ENCODE measurements around the gene SCCPDH. TPM values are rescaled to one million over a fixed set of nuclear protein-coding genes. Genes with fewer than 3 reads are reported as not detected.

SCCPDH gene
- total and polyA plus RNA-seq, 9 of the 15 experiments (the other 6 are each of a cell fraction or from before 2014, with no cell fraction given) = 7.0 to 61.9 (median 38.3) TPM

DNA sequence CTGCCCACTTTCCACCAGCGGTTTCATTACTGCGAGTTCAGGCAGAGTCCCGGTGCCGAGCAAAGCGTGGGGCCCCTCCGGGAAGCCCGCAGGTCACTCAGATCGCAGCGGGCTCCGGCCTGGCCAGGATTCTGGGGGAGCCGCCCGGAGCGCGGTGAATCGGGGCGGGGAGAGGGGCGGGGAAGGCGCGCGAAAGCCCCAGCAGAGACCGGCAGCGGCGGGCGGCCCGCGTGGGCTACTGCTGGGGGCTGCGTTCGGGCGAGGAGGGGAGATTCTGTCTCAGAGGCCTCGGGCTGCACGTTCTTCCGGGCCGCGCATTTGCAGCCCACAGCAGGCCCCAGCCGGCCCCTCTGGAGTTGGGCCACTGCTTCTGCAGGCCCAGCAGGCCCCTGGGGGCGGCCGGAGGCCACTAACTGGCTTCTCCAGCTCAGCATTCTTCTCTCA lies 64.7 kb downstream of the SCCPDH start:
- Histone ChIP-seq H3K27ac (ENCODE audit: extremely low read depth, low read depth, low read length) (no peak overlapping the region), H3K4me2 (ENCODE audit: insufficient read depth, low read length) (no peak overlapping the region), H3K9me3 (replicated peaks; ENCODE audit: control insufficient read depth, insufficient read depth, low read depth, low read length) (no peaks in the 10 kb centered on the region), H3K27me3 (ENCODE audit: control insufficient read depth in 2 of 2, insufficient read depth in 2 of 2, low read length in 2 of 2) (peaks cover 10 to 65% of the 10 kb centered on the region in 2 experiments), H4K20me1 (replicated peaks; ENCODE audit: control insufficient read depth, insufficient read depth, low read length) (no peaks in the 10 kb centered on the region), H2AFZ (ENCODE audit: low read depth, low read length) (no peak overlapping the region), H3K4me1 (replicated peaks in 1 of 2; ENCODE audit: control insufficient read depth in 2 of 2, insufficient read depth in 2 of 2, low read length in 2 of 2) (peaks cover 0 to 31% of the 10 kb centered on the region in 2 experiments; a peak in 3 of 5 replicates), H3K9me1 (ENCODE audit: control insufficient read depth, insufficient read depth, low read length) (no peaks in the 10 kb centered on the region), H3K4me3 (no peak overlapping the region), H3K36me3 (ENCODE audit: control insufficient read depth, insufficient read depth, low read length) (no peaks in the 10 kb centered on the region), H3K9ac (ENCODE audit: insufficient read depth in 1 of 2, low read depth in 2 of 2, low read length in 2 of 2) (no peak overlapping the region), H3K79me2 (ENCODE audit: control insufficient read depth, insufficient read depth, low read length) (no peaks in the 10 kb centered on the region)
- in situ Hi-C loops (cut with MboI) (no loop called here), intact Hi-C loops (cut with micrococcal nuclease) (no loop called here)
- DNase-seq (ENCODE audit: extremely low read depth in 1 of 4, low spot score in 3 of 4) (peak in 2 of 4 experiments; percentile 34 to 42), FAIRE-seq (no peak), ATAC-seq (peak; percentile 6; the same call in 1 of the 3 replicates)
- BruUV-seq (replicated peaks) = no TSS peak
- WGBS (ENCODE audit: insufficient coverage, low coverage, missing lambda C conversion rate) = 50% methylated on average over 23 of the region's 37 CpGs
- ChIA-PET POLR2A (no interaction called here), CTCF (ENCODE audit: low intra/inter-chr PET ratio) (no interaction called here)
- TF ChIP-seq, protein P1, sequence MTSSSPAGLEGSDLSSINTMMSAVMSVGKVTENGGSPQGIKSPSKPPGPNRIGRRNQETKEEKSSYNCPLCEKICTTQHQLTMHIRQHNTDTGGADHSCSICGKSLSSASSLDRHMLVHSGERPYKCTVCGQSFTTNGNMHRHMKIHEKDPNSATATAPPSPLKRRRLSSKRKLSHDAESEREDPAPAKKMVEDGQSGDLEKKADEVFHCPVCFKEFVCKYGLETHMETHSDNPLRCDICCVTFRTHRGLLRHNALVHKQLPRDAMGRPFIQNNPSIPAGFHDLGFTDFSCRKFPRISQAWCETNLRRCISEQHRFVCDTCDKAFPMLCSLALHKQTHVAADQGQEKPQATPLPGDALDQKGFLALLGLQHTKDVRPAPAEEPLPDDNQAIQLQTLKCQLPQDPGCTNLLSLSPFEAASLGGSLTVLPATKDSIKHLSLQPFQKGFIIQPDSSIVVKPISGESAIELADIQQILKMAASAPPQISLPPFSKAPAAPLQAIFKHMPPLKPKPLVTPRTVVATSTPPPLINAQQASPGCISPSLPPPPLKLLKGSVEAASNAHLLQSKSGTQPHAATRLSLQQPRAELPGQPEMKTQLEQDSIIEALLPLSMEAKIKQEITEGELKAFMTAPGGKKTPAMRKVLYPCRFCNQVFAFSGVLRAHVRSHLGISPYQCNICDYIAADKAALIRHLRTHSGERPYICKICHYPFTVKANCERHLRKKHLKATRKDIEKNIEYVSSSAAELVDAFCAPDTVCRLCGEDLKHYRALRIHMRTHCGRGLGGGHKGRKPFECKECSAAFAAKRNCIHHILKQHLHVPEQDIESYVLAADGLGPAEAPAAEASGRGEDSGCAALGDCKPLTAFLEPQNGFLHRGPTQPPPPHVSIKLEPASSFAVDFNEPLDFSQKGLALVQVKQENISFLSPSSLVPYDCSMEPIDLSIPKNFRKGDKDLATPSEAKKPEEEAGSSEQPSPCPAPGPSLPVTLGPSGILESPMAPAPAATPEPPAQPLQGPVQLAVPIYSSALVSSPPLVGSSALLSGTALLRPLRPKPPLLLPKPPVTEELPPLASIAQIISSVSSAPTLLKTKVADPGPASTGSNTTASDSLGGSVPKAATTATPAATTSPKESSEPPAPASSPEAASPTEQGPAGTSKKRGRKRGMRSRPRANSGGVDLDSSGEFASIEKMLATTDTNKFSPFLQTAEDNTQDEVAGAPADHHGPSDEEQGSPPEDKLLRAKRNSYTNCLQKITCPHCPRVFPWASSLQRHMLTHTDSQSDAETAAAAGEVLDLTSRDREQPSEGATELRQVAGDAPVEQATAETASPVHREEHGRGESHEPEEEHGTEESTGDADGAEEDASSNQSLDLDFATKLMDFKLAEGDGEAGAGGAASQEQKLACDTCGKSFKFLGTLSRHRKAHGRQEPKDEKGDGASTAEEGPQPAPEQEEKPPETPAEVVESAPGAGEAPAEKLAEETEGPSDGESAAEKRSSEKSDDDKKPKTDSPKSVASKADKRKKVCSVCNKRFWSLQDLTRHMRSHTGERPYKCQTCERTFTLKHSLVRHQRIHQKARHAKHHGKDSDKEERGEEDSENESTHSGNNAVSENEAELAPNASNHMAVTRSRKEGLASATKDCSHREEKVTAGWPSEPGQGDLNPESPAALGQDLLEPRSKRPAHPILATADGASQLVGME (CRISPR knock-in tag; IDR thresholded peaks at IDR 0.05) = no peak
- TF ChIP-seq POLR2B (IDR thresholded peaks at IDR 0.05; ENCODE audit: low read depth, partially characterized antibody) (no peak), ZFX (CRISPR knock-in tag; IDR thresholded peaks at IDR 0.05) (no peak), DIDO1 (tag; IDR thresholded peaks at IDR 0.05; ENCODE audit: low read depth) (no peak), ZBTB8A (IDR thresholded peaks at IDR 0.05; ENCODE audit: partially characterized antibody) (no peak), NELFE (IDR thresholded peaks at IDR 0.05; ENCODE audit: insufficient read depth, insufficient read length) (no peak), ZFP30 (CRISPR knock-in tag; IDR thresholded peaks at IDR 0.05; ENCODE audit: borderline replicate concordance) (no peak), PHB (CRISPR knock-in tag; IDR thresholded peaks at IDR 0.05) (no peak)
- TF ChIP-seq, protein P2, sequence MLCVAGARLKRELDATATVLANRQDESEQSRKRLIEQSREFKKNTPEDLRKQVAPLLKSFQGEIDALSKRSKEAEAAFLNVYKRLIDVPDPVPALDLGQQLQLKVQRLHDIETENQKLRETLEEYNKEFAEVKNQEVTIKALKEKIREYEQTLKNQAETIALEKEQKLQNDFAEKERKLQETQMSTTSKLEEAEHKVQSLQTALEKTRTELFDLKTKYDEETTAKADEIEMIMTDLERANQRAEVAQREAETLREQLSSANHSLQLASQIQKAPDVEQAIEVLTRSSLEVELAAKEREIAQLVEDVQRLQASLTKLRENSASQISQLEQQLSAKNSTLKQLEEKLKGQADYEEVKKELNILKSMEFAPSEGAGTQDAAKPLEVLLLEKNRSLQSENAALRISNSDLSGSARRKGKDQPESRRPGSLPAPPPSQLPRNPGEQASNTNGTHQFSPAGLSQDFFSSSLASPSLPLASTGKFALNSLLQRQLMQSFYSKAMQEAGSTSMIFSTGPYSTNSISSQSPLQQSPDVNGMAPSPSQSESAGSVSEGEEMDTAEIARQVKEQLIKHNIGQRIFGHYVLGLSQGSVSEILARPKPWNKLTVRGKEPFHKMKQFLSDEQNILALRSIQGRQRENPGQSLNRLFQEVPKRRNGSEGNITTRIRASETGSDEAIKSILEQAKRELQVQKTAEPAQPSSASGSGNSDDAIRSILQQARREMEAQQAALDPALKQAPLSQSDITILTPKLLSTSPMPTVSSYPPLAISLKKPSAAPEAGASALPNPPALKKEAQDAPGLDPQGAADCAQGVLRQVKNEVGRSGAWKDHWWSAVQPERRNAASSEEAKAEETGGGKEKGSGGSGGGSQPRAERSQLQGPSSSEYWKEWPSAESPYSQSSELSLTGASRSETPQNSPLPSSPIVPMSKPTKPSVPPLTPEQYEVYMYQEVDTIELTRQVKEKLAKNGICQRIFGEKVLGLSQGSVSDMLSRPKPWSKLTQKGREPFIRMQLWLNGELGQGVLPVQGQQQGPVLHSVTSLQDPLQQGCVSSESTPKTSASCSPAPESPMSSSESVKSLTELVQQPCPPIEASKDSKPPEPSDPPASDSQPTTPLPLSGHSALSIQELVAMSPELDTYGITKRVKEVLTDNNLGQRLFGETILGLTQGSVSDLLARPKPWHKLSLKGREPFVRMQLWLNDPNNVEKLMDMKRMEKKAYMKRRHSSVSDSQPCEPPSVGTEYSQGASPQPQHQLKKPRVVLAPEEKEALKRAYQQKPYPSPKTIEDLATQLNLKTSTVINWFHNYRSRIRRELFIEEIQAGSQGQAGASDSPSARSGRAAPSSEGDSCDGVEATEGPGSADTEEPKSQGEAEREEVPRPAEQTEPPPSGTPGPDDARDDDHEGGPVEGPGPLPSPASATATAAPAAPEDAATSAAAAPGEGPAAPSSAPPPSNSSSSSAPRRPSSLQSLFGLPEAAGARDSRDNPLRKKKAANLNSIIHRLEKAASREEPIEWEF (CRISPR knock-in tag; IDR thresholded peaks at IDR 0.05) = no peak
- TF ChIP-seq, protein P3, sequence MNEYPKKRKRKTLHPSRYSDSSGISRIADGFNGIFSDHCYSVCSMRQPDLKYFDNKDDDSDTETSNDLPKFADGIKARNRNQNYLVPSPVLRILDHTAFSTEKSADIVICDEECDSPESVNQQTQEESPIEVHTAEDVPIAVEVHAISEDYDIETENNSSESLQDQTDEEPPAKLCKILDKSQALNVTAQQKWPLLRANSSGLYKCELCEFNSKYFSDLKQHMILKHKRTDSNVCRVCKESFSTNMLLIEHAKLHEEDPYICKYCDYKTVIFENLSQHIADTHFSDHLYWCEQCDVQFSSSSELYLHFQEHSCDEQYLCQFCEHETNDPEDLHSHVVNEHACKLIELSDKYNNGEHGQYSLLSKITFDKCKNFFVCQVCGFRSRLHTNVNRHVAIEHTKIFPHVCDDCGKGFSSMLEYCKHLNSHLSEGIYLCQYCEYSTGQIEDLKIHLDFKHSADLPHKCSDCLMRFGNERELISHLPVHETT (CRISPR knock-in tag; conservative IDR thresholded peaks at IDR 0.05 in 1 of 2, IDR thresholded peaks at IDR 0.05 in 1 of 2) = no peak
